NCI-H446 treated with DMSO at 0.1 percent for 48 hours (cell line): ENCODE measurements around the gene TLR9.
"Not testable (repeated sequence)": the region's sequence is repeated elsewhere in the genome, so short reads cannot be mapped to it uniquely, and the experiment has no call there.

Source experiments
- DNase-seq: peaks from one replicate; lab custom pipeline; 2025; lab: John Stamatoyannopoulos, UW

Gene TLR9

DNA sequence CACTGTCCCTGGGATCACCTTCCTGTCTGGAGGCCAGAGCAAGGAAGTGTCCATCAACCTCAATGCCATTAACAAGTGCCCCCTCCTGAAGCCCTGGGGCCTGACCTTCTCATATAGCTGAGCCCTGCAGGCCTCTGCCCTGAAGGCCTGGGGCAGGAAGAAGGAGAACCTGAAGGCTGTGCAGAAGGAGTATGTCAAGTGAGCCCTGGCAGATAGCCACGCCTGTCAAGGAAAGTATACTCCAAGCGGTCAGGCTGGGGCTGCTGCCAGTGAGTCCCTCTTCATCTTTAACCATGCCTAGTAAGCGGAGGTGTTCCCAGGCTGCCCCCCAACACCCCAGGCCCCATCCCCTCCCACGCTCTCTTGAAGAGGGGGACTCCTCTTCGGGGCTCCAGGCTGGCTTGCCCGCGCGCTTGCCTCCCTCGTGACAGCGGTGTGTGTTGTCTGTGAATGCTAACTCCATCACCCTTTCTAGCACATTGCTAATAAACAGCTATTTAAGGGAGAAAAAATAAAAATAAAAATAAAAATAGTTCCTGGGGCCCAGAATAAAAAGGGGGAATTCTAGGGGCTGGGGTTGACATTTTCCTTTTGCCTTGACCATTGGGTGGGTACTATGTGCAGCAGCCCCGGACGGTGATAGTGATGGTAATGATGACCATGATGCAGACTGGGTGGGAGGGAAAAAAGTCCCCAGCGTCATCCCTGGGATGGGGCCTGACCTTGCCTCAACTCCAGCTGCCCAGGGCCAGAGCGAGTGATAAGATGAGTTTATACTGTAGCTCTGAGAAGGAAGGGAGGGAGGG, 30.8 kb downstream of the TLR9 start:
- no peak for DNase-seq

DNA sequence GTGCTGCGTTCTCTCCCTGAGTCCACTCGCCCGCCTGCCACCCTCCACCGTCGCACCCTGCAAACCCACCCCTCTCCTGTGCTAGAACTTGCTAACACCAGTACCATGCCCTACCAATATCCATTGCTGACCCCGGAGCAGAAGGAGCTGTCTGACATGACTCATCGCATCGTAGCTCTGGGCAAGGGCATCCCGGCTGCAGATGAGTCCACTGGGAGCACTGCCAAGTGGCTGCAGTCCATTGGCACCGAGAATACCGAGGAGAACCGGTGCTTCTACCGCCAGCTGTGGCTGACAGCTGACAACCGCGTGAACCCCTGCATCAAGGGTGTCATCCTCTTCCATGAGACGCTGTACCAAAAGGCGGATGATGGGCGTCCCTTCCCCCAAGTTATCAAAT, 32.4 kb downstream of the TLR9 start:
- peak; percentile 28 for DNase-seq

DNA sequence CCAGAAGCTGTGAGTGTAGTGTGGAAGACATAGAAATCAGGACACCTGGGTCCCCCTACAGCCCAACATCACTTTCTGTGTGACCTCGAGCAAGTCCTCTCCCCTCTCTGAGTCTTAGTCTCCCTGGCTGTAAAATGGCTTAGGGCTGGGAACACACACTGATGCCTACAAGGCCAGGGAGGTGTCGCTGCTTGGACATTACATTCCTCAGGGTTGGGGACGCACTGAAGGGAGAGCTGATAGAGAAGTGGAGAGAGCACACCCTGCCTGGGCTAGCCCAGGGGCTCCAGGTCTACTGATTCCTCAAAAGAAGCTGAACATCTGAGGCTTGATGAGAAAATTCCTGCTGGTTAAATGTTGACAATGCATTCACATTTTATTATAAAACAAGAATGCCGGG, 33.8 kb downstream of the TLR9 start:
- DNase-seq, result no peak

DNA sequence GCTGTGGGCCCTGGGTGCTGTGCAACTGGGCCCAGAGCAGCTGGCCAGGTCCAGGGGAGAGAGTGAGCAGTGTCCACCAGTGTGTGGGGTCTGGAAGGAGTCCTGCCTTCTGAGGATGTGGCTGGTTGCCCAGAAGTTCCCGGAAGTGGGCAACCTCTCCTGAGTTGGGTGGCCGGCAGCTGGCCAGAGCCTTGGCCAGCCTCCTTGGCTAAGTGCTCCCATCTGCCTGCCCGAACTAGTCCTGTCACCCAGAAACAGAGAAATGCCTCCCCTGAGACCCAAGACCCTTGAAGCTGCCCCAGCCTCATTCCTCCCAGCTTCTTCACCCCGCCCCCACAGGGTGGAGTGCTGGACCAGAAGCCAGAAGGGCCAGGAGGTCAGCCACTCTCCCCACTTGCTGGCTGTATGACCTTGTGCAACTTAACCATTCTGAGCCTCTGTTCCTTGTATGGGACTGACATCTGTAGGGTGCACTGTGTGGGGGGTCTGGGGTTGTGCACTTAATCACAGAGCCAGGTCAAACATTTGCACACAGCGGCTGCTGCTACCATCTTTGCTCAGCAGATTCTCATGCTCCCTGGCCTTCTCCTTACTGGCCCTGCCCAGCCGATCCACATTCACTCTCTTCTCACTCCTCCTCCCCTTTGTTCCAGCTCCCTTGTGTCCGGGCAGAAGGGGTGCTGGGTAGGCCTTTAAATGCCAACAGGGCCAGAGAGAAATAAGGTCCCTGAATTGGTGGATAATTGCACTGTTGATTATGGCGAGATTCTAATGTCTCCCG, 35.0 kb downstream of the TLR9 start:
- DNase-seq, result no peak

DNA sequence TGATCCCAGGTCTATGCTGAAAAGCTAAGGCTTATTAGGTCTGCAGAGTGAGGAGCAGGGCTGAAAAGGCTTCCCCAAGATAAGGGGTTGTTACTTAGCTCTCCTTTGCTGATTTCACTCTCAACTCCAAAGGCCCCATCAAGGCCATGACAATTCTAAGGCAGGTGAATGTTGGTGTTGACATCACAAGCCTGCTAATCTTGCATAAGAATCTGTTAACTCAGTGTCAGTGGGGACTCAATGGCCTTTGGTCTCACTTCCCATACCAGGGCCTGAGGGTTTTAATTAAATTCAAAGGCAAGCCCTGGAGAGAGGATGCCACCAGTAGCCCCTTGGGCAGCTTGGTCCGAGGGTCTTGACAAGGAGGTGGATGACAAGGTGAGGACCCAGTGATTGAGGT, 36.9 kb downstream of the TLR9 start:
- no peak for DNase-seq

DNA sequence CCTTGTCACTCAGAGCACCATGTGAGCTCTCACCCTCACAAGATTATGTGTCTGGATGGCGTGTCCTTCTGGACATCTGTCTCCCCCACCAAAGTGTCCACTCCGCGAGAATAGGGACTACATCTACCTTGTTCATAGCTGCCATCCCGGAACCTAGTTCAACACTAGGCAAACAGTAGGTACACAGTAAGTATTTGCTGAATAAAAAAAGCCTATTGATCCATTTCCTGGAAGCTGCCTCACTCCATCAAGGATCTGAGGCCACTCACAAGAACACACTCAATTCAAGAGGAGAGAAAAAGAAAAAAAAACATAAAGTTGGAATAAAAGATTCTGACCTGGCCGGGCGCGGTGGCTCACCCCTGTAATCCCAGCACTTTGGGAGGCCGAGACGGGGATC, 38.7 kb downstream of the TLR9 start:
- DNase-seq, result no peak

DNA sequence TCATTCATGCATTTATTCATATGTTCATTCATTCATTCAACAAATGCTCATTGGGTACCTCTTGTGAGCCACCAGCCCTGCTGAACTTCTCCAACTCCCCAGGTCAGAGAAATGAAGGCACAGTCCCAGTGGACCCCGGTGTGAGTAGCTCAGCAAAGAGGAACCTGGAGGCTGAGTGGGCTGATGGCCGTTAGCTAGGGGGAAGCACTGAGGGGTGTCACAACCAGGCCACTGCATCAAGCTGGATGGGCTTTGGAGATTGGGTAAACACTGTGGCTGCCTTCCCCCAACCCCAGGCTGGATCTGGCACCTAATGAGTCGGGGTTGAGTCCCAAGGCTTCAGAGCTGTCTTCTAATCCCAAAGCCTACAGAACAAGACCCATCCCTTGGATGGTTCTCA, 39.6 kb downstream of the TLR9 start:
- no peak for DNase-seq

DNA sequence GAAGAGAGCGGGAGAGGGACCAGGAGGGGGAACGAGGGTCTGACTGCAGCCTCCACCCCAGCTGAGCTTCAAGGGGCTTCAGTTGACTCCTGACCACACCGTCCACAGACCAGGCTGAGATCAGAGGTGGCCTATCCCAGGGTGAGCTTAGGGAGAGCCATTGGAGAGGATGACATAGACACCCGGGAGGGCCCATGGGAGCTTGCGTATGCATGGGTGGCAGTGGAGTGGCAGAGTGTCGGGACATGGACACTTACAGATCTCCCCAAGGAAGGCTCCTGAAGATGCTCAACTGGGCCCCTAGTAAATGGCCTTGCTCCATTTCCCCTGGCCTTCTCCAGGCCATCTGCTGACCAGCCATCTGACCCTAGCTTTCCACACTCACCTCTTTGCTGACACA, 40.1 kb downstream of the TLR9 start:
- no peak for DNase-seq

DNA sequence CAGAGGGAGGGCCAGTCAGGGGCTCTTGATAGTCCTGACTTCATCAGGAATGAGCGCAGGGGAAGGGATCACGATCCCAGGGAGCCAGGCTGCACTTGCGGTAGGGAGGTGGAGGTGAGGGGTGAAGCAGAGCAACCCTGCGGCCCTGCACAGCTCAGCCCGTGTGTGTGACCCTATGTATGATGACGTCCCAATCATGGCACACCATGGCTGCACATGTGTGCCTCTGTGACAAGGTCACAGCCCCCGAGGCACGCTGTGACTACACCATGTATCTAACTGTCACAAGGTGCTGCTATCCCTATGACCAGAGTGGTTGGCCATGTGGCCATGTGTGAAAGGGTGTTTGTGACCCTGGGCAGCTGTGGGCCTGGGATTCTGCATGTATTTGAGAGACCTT, 40.8 kb downstream of the TLR9 start:
- no peak for DNase-seq

DNA sequence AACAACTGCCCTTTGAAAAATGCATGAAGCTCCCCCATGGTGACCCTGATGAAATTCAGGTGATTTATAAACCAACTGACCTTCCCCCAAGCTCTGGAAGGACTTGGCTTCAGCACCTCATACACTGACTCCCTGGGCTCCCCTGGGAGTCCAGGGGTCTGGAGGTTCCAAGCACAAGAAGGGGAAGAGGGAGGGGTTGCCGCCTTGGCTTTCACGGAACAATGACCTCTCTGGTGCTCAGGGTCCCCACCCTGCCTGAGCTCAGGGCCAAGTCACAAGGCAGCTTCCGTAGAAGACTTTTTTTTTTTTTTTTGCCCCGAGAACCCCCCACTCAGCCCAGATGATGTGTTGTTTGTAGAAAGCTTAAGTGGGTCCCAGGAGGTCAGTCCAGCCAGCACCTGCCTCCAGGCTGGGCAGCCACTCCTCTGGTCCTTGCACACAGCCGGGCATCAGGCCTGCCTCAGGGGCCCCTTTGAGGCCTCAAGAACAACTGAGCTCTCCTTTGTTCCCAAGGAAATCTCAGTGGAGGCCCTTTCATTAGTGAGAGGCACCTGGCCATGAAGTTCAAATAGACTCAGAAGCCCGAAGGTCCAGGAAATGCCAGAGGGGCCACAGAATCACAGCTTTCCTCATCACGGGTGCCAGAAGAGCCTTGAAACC, 41.5 kb downstream of the TLR9 start:
- no peak for DNase-seq

DNA sequence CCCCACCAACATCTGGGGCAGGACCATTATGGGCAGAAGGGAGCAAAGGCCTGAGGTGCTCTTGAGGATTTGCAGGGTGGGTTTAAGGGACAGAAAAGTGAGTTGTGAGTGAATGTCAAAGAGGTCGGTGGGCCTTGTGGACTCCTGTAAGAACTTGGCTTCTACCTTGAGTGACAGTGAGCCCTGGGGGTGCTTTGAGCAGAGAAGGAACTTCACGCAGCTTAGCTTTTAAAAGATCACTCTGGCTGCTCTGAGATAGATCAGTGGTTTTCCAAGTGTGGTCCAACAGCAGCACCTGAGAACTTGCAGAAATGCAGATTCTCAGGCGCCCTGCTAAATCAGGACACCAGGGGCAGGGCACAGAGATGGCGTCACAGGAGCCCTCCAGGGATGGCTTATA, 42.8 kb downstream of the TLR9 start:
- DNase-seq, result no peak

DNA sequence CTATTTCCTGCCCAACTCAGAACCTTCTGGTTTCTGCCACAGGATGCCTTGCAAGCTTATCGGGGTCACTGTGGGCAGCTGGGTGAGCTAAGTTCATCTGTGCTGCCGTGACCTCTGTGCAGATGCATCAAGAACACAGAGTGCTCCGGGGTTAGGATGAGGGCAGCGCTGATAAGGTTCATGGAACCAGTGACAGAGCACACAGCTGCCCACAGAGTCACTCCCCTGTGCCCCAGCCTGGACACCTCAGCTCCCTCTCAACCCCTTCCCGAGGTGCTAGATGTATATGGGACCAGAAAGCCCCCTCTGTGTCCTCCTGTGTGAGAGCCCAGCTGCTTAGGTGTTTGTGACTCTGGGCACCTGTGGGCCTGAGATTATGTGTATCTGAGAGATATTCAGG, 43.2 kb downstream of the TLR9 start:
- DNase-seq, result no peak

DNA sequence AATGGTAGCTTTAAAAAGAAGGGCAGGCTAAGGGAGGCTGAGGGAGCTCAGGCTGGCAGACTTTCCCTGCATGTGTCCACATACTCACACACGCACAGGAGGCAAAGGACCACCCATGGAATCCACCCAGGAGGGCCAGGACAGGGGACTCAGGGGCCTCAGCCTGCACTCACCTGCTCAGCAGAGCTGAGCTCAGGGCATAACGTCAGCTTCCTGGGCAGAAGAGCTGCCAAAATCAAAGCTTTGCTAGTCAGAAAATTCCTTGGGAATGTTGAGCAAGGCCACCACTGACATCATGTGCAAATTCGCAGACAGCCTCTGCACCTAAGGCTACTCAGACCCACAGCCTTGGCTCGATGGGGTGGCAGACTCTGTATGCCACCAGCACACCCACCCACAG, 43.9 kb downstream of the TLR9 start:
- DNase-seq, result no peak

DNA sequence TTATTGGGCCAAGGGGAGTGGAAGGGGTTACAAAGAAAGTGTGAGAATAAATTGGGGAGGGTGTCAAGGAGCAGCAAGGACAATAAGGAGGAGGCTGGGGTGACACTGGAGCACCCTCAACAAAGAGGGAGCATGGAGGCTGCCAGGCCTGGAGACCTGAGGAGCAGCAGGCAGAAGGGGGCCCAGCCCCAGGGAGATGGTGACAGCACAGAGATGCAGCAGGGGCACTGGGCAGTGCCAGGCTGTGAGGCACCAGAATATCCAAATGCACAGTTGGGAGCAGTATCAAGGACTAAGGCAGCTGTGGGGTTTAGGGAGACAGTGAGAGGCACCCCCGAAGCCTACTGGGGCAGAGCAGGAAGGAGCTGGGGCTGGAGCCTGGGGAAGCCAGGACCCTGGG, 46.9 kb downstream of the TLR9 start:
- no peak for DNase-seq

DNA sequence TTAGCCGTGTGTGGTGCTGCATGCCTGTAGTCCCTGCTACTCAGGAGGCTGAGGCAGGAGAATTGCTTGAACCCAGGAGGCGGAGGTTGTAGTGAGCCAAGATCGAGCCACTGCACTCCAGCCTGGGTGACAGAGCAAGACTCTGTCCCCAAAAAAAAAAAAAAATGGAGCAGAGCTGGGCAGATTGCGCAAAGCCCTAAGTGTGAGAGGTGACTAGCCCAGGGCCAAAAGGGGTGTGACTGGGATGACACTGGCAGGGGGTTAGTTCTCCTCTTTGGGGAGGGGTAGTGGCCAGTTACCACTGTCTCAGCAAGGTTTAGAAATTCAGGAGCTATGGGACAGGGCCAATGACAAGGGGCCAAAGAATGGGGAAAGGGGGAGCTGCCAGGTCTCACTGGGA, 47.3 kb downstream of the TLR9 start:
- not testable (repeated sequence) for DNase-seq

DNA sequence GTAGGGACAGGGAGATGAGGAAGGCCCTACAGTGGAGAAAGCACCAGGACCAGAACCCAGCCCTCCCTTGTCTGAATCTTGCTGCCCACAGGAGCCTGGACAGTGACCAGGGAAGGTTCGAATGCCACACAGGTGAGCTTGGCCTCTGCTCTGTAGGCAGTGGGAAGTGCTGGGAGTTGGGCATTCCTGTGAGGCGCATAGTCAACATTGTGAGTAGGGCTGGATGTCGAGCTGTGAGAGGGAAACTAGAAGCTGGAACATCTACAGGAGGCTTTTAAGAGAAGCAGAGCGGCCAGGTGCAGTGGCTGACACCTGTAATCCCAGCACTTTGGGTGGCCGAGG, 47.8 kb downstream of the TLR9 start:
- no peak for DNase-seq

DNA sequence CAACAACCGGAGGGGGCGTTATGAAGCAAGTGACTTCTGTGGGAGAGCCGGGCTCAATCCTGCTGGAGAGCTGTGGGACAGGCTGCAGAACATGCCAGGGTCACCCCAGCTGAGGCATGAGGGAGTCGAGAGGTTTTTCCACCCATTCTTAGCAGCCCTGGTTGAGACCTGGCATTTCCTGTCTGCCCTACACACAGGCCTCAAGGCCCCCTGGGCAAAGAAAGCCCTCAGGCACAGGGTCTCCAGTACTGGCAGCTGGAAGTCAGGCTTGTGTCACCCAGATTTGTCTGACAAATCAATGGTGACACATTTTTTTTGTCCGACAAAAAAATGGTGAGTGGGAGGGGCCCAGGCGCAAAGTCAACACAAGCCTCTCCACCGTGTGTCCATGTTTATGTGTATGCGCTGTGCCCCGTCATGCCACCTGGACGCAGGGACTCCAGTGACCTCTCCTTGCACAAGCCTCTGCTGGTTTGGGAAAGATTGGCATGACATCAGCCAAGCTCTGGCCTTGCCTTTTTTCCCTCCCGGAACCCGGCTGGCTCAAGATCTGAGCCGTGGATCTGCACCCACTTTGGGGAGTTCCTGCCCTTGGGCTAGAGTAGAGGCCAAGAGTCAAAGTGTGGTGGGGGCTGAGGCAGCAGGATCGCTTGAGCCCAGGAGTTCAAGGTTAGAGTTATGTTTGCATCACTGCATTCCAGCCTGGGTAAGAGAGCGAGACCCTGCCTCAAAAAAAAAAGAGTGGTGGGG, 48.3 kb downstream of the TLR9 start:
- no peak for DNase-seq

DNA sequence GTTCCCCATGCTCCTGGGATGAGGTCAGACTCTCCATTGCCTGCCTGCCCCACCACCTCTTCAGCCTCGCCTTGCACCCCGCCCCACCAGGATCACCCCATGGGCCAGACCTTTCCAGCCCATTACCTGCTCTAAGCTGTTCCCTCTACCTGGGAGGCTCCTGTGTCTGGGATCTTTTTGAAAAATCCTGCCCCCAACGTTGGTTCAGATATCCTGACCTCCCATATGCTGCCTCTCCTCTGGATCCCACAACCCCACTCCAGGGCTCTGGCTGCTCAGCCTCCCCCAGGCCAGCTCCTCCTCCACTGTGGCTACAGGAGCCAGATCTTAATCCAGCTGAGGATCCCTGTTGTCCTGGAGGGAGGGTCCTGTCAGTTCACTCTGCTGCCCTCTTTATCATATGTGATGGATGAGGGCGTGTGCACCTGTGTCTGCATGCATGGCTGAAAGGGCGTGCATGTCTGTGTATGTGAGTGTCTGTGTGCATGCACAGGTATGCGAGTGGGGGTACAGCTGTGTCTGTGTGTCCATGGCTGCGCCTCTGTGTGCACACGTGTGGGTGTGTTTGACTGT, 49.2 kb downstream of the TLR9 start:
- no peak for DNase-seq

DNA sequence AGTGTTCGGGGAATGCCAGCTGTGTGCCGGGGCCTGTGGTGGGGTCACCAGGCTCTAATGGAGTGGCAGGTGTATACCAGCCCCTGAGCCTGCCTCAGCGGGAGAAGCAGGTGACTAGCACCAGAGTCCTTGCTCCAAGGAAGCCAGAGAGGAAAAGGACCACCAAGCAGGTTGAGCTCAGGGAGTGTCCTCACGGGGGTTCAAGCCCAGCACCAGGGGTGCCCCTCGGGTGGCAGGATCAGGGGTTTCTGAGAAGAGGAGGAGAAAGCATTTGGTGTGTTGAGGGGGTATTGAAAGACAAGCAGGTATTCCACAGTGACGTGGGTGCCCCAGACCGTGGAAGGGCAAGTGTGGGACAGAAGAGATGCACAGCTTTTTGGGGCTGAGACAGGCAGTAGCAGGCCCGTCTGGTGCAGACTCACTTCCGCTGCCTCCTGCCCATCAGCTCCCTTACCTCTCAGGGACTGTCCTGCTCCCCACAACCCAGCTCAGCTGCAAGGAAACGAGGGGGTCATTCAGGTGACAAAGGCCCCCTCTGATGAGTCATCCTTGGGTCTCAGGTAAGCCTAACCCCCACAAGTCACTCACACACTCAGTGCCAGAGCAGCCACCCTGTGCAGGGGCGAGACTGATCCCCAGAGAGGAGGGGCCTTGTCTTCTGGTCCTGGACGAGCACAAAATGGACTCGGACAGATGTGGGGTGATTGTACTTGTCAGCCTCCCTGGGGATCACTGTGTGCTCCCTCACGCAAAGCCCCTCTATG, 49.8 kb downstream of the TLR9 start:
- no peak for DNase-seq

DNA sequence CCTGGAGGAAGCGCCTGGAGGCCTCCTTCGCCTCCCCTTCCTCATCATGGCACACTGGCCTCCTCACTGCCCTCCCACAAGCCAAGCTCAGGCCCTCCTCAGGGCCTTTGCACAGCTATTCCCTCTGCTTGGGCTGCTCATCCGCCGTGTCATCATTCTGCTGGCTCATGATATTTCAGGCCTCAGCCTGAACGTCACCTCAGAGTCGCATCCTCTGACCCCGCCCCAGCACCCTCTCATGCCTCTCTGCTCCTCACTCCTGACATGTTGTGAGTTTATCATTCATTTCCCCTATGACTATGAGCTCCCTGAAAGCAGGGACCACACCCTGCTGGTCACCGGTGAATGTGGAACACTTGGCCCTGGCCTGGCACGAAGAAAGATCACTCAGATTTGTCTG, 50.5 kb downstream of the TLR9 start:
- DNase-seq, result no peak

DNA sequence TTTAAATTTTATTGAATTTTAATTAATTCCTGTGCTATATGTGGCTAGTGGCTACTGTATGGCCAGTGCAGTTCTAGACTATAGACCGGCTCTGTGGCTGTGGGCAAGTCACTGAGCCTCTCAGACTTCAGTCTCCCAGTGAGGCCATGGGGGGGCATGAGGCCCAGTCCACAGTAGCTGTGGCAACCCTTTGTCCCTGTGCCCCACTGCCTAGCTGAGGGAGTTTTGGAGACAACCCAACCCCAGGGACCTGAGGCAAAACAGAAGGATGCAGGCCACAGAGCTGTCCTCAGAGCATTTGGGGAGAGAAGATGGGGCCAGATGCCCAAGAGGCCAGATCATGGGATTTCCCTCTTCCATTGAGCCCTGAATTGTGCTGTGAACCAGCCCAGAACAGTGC, 52.3 kb downstream of the TLR9 start:
- DNase-seq, result no peak
